Tongue (tissue), 2 donors: ENCODE measurements around the gene ZIC4. TPM values are rescaled to one million over a fixed set of nuclear protein-coding genes. Genes with fewer than 3 reads are reported as not detected.

Source experiments
- DNase-seq: peaks from one replicate; pipeline ENCODE4 v3.0.0-alpha.2; 2015
- total RNA-seq: library from RNA; depleted of rRNA; stranded (reverse); fragments of >200 nt; gene quantifications from one replicate; pipeline ENCODE4 v1.2.3, GENCODE V29; 2014

ZIC4 gene
- total RNA-seq, 1 donor from 2014 or later = 1.0 TPM

GRCh38 chr3:147390589-147391569 lies 15.5 kb downstream of the ZIC4 start:
- peak; percentile 27 for DNase-seq

- no peak for DNase-seq
These were observed 16.6 kb downstream of the ZIC4 start for GRCh38 chr3:147389717-147390116.

GRCh38 chr3:147388700-147389580 lies 17.4 kb downstream of the ZIC4 start:
- no peak for DNase-seq

- no peak for DNase-seq
These were observed 18.3 kb downstream of the ZIC4 start for GRCh38 chr3:147387885-147388699.

- no peak for DNase-seq
These were observed 19.0 kb downstream of the ZIC4 start for GRCh38 chr3:147387291-147387884.

- DNase-seq = no peak
These were observed 21.0 kb downstream of the ZIC4 start for GRCh38 chr3:147385059-147386012.

- no peak for DNase-seq
These were observed 21.9 kb downstream of the ZIC4 start for GRCh38 chr3:147384210-147385058.

- no peak for DNase-seq
These were observed 22.7 kb downstream of the ZIC4 start for GRCh38 chr3:147383617-147384016.

GRCh38 chr3:147381596-147381995 lies 24.7 kb downstream of the ZIC4 start:
- DNase-seq = no peak

- no peak for DNase-seq
These were observed 25.4 kb downstream of the ZIC4 start for GRCh38 chr3:147380977-147381376.

- no peak for DNase-seq
These were observed 25.9 kb downstream of the ZIC4 start for GRCh38 chr3:147380387-147380951.

- no peak for DNase-seq
These were observed 26.7 kb downstream of the ZIC4 start for GRCh38 chr3:147379651-147380050.

GRCh38 chr3:147377412-147378367 lies 28.7 kb downstream of the ZIC4 start:
- DNase-seq = no peak

GRCh38 chr3:147373301-147373700 lies 33.0 kb downstream of the ZIC4 start:
- DNase-seq = no peak

GRCh38 chr3:147372525-147373027 lies 33.8 kb downstream of the ZIC4 start:
- DNase-seq = no peak

GRCh38 chr3:147371771-147372340 lies 34.5 kb downstream of the ZIC4 start:
- DNase-seq = no peak

GRCh38 chr3:147371140-147371539 lies 35.2 kb downstream of the ZIC4 start:
- no peak for DNase-seq
